ENCODE results near the gene COG8. TPM values are rescaled to one million over a fixed set of nuclear protein-coding genes. Genes with fewer than 3 reads are reported as not detected.

Gene COG8
- total and polyA plus RNA-seq, 2 donors (not counting 3 experiments of a cell fraction or from before 2014, with no cell fraction given): 29.0 to 31.6 TPM

DNA sequence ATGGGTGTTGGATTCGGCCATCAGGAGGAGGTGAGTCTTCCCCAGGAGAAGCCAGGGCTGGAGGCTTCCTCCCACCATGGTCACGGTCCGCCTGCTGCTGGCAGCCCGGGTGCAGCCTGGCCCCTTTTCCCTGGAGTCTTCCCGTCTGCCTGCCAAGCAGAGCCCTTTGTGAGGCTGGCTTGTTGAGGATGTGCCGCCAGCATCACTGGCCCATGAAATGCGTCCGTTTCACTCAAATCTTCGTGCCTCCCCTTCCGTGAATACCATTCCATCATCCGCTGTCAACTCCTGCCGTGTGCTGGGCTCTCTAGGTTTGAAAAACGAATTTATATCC lies 18.7 kb downstream of the COG8 start:
- dilution Hi-C loops (cut with MboI; ENCODE audit: extremely low pct_ligation_motif_present, low sequenced_read_pairs): no loop called here
- Histone ChIP-seq H3K79me2 (ENCODE audit: control insufficient read depth, insufficient read depth, low read length) (peaks cover 21% of the 10 kb centered on the region), H3K9me1 (replicated peaks; ENCODE audit: control insufficient read depth, extremely low read depth, insufficient read depth, low read length) (no peaks in the 10 kb centered on the region), H3K36me3 (ENCODE audit: control insufficient read depth in 2 of 2, extremely low read depth in 1 of 2, insufficient read depth in 2 of 2, low read length in 2 of 2) (peaks cover 24 to 63% of the 10 kb centered on the region in 2 experiments), H3K9ac (replicated peaks; ENCODE audit: extremely low read depth, insufficient read depth, low read length) (no peak overlapping the region), H3K27me3 (ENCODE audit: control insufficient read depth in 2 of 2, insufficient read depth in 2 of 2, low read length in 2 of 2) (no peaks in the 10 kb centered on the region), H2AFZ (ENCODE audit: low read depth, low read length) (no peak overlapping the region), H4K20me1 (replicated peaks; ENCODE audit: control insufficient read depth, extremely low read depth, insufficient read depth, low read length) (no peaks in the 10 kb centered on the region), H3K4me1 (ENCODE audit: control insufficient read depth, extremely low read depth, insufficient read depth, low read length) (no peaks in the 10 kb centered on the region), H3K4me3 (replicated peaks in 1 of 3; ENCODE audit: insufficient read depth in 1 of 3, low read depth in 1 of 3, low read length in 3 of 3) (no peak overlapping the region), H3K27ac (ENCODE audit: insufficient read depth, low read depth, low read length) (no peak overlapping the region), H3K9me3 (replicated peaks; ENCODE audit: control insufficient read depth, insufficient read depth, low read length) (no peaks in the 10 kb centered on the region), H3K4me2 (ENCODE audit: insufficient read depth, low read length) (no peak overlapping the region)
- TF ChIP-seq FOS (IDR thresholded peaks at IDR 0.05; ENCODE audit: borderline replicate concordance, insufficient read depth, low read length) (no peak), GATA2 (IDR thresholded peaks at IDR 0.05; ENCODE audit: insufficient read depth, insufficient read length, low read depth, low read length) (no peak), MYC (IDR thresholded peaks at IDR 0.05; ENCODE audit: low read depth, low read length) (no peak), EZH2 (IDR thresholded peaks at IDR 0.05; ENCODE audit: borderline replicate concordance, low read depth, low read length, severe bottlenecking) (no peak), JUN (IDR thresholded peaks at IDR 0.05; ENCODE audit: borderline replicate concordance, insufficient read depth, insufficient read length, low read depth) (no peak), POLR2A (IDR thresholded peaks at IDR 0.05; ENCODE audit: low read depth, low read length) (no peak), POLR2AphosphoS5 (IDR thresholded peaks at IDR 0.05; ENCODE audit: insufficient read depth, low read depth, low read length) (no peak)
- TF ChIP-seq, protein P1, sequence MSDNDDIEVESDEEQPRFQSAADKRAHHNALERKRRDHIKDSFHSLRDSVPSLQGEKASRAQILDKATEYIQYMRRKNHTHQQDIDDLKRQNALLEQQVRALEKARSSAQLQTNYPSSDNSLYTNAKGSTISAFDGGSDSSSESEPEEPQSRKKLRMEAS (IDR thresholded peaks at IDR 0.05; ENCODE audit: insufficient read depth, insufficient read length): no peak
- TF ChIP-seq, protein P2, sequence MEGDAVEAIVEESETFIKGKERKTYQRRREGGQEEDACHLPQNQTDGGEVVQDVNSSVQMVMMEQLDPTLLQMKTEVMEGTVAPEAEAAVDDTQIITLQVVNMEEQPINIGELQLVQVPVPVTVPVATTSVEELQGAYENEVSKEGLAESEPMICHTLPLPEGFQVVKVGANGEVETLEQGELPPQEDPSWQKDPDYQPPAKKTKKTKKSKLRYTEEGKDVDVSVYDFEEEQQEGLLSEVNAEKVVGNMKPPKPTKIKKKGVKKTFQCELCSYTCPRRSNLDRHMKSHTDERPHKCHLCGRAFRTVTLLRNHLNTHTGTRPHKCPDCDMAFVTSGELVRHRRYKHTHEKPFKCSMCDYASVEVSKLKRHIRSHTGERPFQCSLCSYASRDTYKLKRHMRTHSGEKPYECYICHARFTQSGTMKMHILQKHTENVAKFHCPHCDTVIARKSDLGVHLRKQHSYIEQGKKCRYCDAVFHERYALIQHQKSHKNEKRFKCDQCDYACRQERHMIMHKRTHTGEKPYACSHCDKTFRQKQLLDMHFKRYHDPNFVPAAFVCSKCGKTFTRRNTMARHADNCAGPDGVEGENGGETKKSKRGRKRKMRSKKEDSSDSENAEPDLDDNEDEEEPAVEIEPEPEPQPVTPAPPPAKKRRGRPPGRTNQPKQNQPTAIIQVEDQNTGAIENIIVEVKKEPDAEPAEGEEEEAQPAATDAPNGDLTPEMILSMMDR (IDR thresholded peaks at IDR 0.05; ENCODE audit: extremely low read depth in 1 of 2, insufficient read depth in 1 of 2, low read depth in 1 of 2, low read length in 2 of 2): no peak
- no peak for DNase-seq (ENCODE audit: low read depth, low spot score)
- intact Hi-C loops (cut with micrococcal nuclease): no loop called here
- ChIA-PET CTCF (no interaction called here), POLR2A (no interaction called here)
- FAIRE-seq: no peak
- no TSS peak for BruUV-seq (replicated peaks)

Data from endothelial cell of umbilical vein (primary cell).